BE2C (cell line): ENCODE measurements around the gene CENPP.
A peak's percentile ranks its signal among the peaks of the same experiment; 100 is the strongest.

Experiments
- DNase-seq: peaks from one replicate; pipeline ENCODE4 v3.0.0-alpha.2; 2020
- H3K27me3 ChIP-seq: fragments of 250-450 bp; sonication (Bioruptor Pico); 2 replicates; pipeline ENCODE4 v1.5.1; 2020; ENCODE audit warnings: mild to moderate bottlenecking
- H3K36me3 ChIP-seq: fragments of 250-450 bp; sonication (Bioruptor Pico); 2 replicates; pipeline ENCODE4 v1.5.1; 2020; ENCODE audit warnings: mild to moderate bottlenecking
- H3K4me1 ChIP-seq: fragments of 250-450 bp; sonication (Bioruptor Pico); 2 replicates; pipeline ENCODE4 v1.5.1; 2020
- H3K4me3 ChIP-seq: 2 replicates; pipeline ENCODE4 v1.5.1; 2011; ENCODE audit warnings: low read depth, low read length
- H3K9me3 ChIP-seq: fragments of 250-450 bp; sonication (Bioruptor Pico); 2 replicates; pipeline ENCODE4 v1.5.1; 2020
- TF ChIP-seq, protein P1 (sequence below): IDR thresholded peaks from 2 replicates; pipeline ENCODE4 v1.5.1; 2012; ENCODE audit warnings: mild to moderate bottlenecking, low read depth, low read length

CENPP gene

DNA sequence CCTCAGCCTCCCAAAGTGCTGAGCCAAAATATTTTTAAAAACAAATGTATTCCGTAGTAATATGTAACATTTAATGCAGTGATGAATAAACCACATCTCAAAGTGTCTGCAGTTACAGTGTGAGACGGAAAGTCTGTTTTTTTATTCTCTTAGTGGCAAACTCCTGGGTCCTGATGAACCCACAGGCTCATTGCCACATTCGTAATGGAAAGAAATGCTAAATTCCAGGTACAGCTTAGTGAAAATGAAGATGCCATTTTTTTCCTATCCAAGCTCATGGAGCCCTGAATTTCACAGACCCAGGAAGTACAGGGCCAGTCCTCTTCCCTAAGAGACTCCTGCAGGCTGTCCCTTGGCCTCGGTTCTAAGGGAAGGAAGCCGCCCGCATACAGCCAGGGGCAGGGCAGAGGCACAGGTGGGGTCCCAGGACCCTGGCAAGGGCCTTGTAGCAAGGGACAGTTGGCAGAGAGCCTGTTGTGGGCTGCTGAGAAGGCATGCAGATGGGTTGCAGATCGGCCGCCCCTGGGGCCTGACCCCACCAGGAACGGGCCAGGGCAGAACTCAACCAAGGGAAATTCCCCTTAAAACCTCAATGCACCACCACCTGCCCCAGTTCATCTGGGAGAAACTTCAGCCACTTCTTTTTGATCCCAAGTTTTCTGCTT is 308.0 kb downstream of the CENPP start:
- H3K36me3 ChIP-seq = peaks cover 51% of the 10 kb centered on the region
- TF ChIP-seq, protein P1, sequence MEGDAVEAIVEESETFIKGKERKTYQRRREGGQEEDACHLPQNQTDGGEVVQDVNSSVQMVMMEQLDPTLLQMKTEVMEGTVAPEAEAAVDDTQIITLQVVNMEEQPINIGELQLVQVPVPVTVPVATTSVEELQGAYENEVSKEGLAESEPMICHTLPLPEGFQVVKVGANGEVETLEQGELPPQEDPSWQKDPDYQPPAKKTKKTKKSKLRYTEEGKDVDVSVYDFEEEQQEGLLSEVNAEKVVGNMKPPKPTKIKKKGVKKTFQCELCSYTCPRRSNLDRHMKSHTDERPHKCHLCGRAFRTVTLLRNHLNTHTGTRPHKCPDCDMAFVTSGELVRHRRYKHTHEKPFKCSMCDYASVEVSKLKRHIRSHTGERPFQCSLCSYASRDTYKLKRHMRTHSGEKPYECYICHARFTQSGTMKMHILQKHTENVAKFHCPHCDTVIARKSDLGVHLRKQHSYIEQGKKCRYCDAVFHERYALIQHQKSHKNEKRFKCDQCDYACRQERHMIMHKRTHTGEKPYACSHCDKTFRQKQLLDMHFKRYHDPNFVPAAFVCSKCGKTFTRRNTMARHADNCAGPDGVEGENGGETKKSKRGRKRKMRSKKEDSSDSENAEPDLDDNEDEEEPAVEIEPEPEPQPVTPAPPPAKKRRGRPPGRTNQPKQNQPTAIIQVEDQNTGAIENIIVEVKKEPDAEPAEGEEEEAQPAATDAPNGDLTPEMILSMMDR = no peak
- no peaks in the 10 kb centered on the region for H3K9me3 ChIP-seq
- DNase-seq = no peak
- H3K4me3 ChIP-seq = no peak overlapping the region
- no peaks in the 10 kb centered on the region for H3K4me1 ChIP-seq
- no peaks in the 10 kb centered on the region for H3K27me3 ChIP-seq

DNA sequence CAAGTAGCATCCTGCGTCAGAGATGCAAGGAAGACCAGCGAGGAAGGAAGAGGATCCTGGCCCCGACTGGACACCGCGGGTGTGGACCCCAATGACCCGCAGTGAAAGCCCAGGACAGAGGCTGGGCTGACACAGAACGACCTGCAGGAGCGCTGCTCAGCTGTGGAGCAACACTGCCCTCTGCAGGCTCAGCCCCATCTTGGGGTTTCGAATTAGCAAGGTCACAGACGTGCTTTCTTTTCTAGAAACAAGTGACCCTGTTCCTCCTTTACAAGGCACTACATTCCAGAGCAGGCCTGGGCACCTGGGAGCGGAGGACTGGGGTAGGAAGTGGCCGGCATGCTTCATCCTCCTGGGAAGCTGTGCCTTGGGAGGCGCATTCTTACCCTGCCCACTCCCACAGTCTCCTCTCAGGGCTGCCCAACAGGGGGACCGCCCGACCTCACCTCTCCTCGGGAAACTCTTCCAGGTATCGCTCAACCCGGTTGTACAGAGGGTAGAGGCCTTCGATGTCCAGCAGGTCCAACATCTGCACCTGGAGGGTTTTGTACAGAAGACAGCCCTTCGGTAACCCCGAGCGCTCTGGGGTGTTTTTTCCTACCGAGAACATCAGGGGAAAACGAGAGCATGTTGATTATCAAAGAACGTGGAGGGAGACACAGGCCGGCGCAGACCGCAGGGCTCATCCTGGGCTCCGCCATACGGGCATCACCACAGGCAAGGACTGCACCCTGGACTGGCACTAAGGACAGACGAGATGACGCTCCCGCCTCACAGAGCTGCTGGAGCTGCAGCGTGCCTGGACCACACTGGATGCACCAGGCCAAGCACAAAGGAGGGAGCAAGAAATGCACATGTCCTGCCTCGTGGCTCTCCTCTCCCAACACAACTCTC is 309.2 kb downstream of the CENPP start:
- DNase-seq = peak; percentile 85
- Histone ChIP-seq H3K27me3 (no peaks in the 10 kb centered on the region), H3K4me3 (no peak overlapping the region), H3K4me1 (no peaks in the 10 kb centered on the region), H3K9me3 (no peaks in the 10 kb centered on the region), H3K36me3 (peaks cover 60% of the 10 kb centered on the region)
- TF ChIP-seq, protein P1 = peak; percentile 98

DNA sequence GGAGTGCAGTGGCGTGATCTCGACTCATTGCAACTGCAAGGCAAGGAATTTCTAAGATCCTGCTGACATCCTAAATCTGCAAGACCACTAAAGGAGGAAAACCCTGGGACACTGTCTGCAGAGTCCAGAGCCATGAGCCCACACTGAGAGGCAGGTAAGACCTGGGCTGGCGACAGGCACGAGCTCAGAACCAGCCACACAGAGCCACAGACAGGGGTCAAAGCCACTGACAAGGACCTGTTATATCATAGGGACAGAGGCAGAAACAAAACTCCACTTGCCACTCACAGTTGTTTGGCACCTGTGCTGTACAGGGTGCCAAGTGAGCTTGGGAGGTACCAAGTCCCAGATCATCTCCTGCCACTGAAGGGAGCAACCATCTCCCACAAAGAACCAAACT is 310.0 kb downstream of the CENPP start:
- Histone ChIP-seq H3K9me3 (no peaks in the 10 kb centered on the region), H3K36me3 (peaks cover 65% of the 10 kb centered on the region), H3K4me3 (no peak overlapping the region), H3K27me3 (no peaks in the 10 kb centered on the region), H3K4me1 (no peaks in the 10 kb centered on the region)
- DNase-seq = no peak
- TF ChIP-seq, protein P1 = no peak

DNA sequence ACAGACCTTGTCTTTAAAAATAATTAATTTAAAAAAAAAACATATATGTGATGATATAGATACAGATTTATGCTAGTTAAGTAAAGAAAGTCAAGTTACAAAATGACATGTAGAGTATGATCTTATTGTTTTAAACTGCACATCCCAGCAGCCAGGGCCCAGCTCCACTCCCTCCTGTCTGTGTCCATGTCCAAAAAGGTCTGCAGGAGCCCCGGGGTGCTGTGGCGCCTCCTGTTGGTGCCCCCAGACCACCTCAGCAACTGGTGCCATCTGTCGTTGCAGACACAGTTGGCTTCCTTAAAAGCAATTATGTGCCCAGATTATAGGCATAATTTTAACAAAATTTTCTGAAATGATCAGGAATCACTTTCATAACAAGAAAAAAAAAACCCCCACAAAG is 310.9 kb downstream of the CENPP start:
- no peak for DNase-seq
- Histone ChIP-seq H3K4me1 (no peaks in the 10 kb centered on the region), H3K27me3 (no peaks in the 10 kb centered on the region), H3K9me3 (no peaks in the 10 kb centered on the region), H3K36me3 (peaks cover 70% of the 10 kb centered on the region), H3K4me3 (no peak overlapping the region)
- TF ChIP-seq, protein P1 = peak; percentile 29; the same call in 1 of the 2 replicates

DNA sequence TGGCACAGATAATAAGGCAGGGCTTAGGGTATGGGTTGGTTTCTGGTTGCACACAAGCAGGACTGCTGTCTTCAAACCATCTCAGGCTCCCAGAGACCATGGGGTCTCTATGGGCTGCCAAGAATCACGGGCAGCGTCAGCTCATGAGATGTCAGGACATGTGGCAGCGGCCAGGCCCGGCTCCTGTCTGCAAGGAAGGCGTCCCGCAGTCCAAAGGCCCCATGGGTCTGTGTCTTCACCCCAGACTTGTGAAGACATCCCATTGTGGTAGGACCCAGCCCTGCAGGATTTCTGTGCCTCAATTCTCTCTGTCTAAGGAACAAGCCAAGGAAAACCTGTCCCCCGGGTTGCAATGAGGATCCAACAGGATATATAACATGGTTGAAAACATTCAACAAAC is 311.6 kb downstream of the CENPP start:
- H3K27me3 ChIP-seq = no peaks in the 10 kb centered on the region
- TF ChIP-seq, protein P1 = no peak
- H3K9me3 ChIP-seq = no peaks in the 10 kb centered on the region
- no peaks in the 10 kb centered on the region for H3K4me1 ChIP-seq
- peaks cover 70% of the 10 kb centered on the region for H3K36me3 ChIP-seq
- no peak for DNase-seq
- H3K4me3 ChIP-seq = no peak overlapping the region
